Posterior vena cava (tissue), 2 donors: Measurements from ENCODE around the gene DNAJB6. TPM values are rescaled to one million over a fixed set of nuclear protein-coding genes. Genes with fewer than 3 reads are reported as not detected.

Source experiments
- DNase-seq: peaks from one replicate; pipeline ENCODE4 v3.0.0-alpha.2; 2020; ENCODE audit warnings: low spot score
- intact Hi-C, 2 donors: fragments of 100-400 bp; cut with DNase I; formaldehyde crosslinking; loops; one replicate each; pipeline versions ENCODE4 v1.14.1 to v1.14.2; 2022 to 2023
- total RNA-seq, 2 donors: library from RNA; stranded (reverse); fragmentation: NEBNext Ultra II Directional; extraction: Animal tissue kit (Norgen Biotek cat#: 25700); gene quantifications; one replicate each; pipeline ENCODE4 v1.2.1, GENCODE V29; 2021
- donor health status: DM: yes; HTN: yes; CAD: no.
- donor health status: DM: yes; HTN: yes; CAD: no.

DNAJB6 gene
- total RNA-seq, 2 donors from 2014 or later: 105 to 118 TPM

DNA sequence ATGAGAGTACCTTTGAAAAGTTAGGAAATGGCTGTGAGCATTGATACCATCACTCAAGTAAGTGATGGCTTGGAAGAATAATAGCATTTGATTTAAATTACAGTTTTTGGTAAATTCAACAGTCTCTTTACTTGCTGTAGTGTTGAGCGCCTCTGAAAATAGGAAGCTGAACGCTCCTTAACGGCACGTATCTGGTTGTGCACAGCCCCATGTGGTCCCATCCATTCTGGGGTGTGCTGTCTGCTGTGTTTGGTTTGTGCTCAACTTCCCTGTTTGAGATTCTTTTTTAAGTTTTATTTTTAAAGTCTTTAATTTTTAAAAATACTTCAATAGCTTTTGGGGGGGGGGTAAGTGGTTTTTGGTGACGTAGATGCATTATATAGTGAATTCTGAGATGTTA is 51.5 kb downstream of the DNAJB6 start:
- DNase-seq: no peak
- intact Hi-C loops: no loop called here

DNA sequence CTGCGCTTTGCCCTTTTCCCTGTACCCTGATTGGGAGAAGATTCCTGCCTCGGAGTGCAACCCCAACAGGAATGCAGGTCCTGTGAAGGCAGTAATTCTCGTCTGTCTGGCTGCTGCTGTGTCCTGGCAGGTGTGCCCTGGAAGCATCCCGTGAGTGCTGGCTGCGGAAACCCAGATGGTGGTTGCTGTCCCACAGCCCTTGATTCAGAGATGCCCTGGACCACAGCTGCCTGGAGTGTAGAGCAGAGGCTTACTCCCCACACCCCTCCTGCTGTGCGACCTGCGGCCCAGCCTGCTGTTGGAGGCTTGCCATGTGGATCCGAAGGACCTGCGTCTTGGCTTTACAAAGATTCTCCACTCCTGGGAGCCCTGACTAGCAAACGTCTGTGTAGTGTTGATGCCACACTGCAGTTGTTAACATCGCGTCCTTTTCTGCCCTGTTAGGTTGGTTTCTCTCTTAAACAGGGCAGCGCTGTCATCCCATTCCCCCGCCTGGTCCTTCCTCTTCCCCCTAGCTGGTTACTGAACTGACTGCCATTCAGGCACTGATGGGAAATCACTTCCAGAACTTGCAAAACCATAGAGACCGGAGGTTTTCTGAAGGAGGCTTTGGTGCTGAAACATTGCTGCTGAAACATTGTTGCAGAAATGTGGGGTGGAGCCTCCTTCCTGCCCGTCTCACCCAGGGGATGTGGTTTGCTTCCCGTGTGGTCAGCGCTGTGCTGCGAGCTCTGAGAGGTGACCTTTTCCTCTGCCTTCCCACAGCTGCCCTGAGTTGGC is 53.3 kb downstream of the DNAJB6 start:
- DNase-seq: peak; percentile 77
- intact Hi-C loops: no loop called here

DNA sequence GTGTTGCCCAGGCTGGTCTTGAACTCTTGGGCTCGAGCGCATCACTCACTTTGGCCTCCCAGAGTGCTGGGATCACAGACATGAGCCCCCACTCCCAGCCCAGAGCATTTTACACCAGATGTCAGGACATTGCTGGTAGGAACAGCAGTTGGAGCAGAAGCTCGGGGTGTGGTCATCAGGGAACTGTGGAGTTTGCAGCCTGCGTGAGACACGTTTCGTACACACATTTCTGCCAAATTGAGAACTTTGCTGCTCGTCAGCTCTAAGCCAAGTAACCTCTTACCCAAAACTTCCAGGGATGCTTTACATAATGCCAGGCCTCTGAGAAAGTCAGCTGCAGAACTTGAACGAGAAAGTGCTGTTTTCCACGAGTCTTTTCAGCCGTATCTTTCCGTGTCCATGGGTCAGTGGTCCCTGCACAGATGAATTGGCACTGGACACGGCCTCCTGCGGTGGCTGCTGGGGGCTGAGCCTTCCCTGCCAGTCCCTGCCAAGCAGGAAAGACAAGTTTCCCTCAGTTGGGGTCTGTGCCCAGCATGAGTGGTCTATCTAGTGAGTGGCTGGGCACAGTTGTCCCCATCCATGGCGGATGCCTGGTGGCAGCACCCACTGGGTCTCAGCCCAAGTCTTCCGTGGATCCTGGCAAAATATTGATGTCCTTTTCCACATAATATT is 54.4 kb downstream of the DNAJB6 start:
- DNase-seq: no peak
- intact Hi-C loops: no loop called here

DNA sequence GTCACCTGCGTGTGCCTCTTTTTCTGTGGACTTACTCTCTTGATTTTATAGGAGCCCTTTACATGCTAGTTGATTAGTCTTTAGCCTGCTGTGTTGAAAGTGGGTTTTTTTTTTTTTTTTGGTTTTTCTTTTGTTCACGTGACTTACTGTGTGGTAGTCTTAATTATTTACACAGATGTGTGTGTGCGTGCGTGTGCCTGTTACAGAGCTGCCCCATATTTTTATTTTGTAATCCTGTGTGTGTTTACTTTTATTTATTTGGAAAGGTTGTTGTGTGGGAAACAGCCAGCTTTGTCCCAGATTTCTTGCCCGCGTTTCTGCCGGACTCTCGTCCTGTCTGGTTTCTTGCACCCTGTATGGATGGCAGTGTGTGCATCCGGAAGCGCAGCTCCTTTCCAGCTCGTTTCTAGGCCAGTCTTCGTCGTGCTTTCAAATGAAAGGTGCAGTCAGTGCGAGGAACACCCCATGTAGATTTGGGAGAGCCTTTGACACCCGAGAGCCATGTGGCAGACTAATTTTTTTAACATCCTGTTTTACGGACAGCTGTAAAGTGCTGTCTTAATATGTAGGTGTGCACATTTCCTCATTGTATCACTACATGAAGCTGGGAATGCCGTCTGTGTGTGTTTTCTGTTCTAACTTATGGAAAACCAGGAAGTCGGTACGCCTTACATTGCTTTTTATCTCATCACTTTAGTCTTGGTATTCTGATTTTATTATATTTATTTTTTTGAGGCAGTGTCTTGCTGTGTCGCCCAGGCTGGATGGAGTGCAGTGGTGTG is 55.6 kb downstream of the DNAJB6 start:
- intact Hi-C loops: no loop called here

DNA sequence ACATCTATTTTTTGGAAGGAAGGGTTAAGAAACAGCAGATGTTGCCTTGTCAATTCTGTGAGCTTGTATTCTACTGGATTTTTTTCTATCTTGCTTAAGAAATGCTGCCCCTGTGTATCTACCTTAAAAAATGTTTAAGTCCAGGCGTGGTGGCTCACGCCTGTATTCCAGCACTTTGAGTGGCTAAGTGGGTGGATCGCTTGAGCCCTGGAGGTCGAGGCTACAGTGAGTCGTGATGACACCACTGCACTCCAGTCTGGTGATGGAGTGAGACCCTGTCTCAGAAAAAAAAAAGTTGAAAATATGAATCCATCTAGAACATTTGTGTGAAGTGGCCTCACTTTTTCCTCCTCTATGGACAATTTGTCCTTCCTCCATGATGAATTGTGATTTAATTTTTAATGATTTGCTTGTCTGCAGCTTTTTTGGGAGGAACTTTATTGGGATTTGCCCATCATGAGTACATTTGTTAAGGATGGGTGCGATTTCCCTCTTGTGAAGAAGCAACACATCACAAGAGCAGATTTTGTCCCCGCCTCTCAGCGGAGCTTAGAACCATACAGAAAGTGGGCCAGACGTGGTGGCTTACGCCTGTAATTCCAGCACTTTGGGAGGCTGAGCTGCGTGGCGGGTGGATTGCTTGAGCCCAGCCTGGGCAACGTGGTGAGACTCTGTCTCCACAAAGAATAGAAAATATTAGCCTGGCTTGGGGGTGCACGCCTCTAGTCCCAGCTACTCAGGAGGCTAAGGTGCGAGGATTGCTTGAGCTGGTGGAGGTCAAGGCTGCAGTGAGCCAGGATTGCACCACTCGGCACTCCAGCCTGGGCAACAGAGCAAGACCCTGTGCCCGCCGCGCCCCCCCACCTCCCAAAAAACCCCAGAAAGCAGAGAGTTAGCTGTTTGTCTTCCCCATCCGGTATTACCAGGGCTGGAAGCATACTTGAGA is 57.7 kb downstream of the DNAJB6 start:
- DNase-seq: peak; percentile 73
- intact Hi-C loops: no loop called here

More for the DNA sequence above, 55.6 kb downstream of the DNAJB6 start:
- no peak for DNase-seq

DNA sequence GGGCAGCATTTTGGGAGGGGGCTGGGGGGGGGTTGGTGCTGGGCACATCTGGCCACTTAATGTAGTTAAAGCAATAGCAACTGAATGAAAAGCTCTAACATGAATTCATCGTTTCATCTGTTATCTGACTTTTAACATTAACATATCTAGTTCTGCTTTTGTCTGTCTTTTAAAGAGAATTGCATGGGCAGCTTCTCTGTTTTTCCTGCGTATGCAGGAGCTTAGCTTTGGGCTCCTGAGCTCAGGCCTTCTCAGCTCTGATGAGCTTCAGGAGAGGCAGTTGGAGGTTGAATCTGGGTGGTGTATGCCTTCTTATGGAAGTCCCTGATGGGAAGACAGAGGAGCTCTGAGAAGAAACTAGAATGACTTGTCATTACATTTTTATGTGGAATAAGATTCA is 58.4 kb downstream of the DNAJB6 start:
- no peak for DNase-seq
- intact Hi-C loops: no loop called here

DNA sequence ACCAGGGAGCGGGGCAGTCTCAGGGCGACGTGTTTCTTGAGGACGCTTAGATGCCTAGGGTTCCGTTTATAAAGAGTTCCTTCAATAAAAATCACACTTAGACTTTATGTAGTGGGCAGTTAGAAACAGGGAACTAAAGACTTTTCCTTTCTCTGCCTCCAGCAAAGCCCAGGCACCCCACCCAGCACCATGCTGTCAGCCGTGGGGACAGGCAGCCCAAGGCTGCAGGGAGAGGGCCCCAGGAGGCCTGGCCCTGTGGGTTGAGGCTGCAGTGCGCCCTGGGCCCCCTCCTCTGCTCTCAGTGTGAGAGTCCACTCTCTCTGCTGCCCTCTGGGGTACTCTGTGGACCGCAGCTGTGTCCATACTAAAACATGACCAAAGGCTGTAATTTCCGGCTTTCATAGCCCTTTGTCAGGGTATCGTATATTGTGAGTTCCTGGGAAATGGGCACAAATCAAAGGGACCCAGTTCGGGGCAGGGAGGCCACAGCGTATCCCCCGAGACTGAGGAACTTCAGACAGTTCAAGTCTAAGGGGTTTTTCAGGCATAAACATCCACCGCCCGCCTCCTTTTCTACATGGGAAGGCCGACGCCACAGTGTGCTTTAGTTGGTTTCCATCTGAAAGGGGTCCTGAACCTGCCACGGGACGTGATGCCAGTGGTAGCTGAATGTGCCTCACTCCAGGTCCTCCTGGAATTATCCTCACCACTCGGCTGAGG is 59.7 kb downstream of the DNAJB6 start:
- intact Hi-C loops: no loop called here
- no peak for DNase-seq

DNA sequence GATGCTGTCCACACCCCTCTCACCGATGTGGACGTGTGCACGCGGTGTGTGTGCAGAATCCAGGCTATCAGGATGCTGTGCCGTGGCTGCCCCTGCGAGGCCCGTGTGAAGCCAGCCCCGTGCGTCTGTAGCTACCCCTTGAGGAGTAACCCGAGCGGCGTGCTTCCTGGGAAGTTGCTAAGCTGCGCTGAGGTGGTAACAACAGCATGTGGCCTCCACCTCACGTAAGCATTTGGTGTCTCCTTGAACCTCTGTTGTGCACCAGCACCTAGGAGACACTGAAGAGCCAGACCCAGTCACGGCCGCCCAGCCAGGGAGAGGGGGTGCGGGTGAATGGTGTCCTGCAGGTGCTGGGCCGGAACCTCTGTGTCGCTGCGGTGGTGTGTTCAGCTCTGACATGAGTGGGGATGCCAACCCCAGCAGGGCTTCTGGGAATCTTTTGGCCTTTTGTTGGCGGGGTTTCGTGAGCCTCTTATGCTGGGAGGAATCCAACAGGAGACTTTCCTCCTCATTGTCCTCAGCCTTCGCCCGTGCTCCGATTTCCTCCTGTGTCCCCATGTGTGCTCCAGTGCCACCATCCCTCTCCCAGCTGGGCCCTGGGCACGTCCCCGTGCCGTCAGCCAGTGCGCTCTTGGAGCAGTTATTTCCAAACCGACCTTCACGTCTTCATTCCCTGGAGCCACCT is 60.4 kb downstream of the DNAJB6 start:
- peak; percentile 79 for DNase-seq
- intact Hi-C loops: no loop called here

DNA sequence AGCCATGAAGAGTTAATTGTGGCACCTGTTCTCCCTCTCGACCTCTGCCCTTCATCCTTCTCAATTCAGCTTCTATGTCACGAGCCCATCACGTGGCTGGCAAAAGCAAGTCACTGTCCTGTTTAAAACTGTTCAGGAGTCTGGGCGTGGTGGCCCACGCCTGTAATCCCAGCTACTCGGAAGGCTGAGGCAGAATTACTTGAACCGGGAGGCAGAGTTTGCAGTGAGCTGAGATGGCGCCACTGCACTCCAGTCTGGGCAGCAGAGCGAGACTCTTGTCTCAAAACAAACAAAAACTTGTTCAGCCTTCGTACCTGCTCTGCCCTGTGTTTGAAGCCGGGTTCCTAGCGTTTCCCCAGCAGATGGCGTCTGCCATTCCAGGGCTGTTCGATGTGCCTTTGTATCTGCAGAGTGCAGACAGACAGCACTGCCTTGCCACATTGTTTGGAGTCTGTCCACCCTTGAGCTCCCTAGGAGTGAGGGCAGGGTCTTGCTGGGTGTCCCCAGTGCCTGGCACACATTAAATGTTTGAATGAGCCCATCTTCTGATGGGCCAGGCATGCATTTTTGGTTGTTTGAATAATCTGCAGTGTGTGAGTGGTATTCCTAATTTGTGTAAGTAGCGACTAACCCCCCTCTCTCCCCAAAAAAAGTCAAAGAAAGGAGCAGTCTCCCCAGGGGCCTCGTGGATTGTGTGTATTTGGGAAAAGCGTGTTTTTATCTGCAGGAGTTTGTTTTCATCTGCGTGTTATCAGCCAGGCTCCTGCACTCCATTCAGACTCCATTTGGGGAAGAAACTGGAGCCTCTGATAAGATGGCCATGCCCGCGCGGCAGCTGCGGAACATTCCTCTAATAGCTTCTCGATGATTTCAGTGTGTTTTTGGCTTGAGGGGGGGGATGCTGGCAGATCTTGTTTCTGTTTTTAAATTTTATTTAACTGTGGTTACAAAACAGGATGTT is 61.2 kb downstream of the DNAJB6 start:
- intact Hi-C loops: no loop called here
- DNase-seq: peak; percentile 86

DNA sequence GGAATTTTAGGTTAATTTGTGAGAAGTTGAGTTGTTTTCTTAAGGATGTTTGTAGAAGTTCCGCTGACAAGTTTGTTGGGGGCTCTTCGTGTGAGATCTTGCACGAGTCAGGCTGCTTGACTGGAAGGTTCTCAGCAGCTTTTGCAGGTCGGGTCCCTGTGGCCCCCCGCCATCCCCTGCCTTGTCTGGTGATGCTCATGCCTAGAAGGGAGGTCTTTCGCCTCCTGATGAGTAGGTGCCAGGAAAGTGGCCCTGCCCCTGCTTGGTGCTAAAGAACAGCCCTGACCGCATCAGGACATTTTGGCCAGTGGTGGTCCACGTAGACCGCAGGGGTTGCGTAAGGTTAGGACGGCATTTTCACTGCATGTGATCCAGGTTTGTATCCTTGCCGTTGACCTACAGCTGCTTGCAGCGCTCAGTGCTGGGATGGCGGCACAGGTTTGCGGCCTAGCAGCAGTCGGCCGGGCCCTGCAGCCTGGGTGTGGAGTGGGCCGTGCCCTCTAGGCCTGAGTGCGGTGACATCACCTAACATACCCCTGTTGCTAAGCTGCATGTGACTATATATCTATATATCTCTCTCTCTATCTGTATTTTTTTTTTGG is 62.4 kb downstream of the DNAJB6 start:
- DNase-seq: no peak
- intact Hi-C loops: no loop called here

DNA sequence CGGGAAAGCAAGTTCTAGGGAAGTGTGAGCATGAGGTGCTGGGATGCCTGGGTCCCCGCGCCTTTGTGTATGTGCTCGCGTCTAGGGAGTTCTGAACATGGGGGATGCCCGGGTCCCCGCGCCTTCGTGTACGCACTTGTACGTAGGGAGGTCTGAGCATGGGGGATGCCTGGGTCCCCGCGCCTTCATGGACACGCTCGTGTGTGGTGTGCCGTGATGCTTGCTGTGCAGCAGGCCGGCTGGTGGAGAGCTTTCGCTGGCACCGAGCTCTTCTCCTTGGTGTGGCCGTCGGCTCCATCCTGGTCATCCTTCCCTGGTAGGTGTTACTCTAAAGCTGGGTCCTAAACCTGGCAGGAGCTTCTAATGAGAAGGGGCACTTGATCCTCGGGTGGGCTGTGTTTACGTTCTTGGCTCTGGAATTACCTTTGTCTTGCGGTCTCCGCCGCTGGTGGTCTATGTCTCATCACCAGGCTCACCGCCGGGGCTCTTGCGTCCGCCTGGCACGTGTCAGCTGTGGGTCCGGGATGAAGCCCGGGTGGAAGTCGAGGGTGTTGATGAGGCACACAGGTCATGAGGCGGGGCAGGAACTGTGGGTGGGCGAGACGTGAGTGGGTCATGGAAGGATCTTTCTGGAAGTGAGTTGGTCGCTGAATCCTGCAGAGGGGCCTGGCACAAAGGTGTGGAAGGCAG is 63.5 kb downstream of the DNAJB6 start:
- peak; percentile 81 for DNase-seq
- intact Hi-C loops: no loop called here

DNA sequence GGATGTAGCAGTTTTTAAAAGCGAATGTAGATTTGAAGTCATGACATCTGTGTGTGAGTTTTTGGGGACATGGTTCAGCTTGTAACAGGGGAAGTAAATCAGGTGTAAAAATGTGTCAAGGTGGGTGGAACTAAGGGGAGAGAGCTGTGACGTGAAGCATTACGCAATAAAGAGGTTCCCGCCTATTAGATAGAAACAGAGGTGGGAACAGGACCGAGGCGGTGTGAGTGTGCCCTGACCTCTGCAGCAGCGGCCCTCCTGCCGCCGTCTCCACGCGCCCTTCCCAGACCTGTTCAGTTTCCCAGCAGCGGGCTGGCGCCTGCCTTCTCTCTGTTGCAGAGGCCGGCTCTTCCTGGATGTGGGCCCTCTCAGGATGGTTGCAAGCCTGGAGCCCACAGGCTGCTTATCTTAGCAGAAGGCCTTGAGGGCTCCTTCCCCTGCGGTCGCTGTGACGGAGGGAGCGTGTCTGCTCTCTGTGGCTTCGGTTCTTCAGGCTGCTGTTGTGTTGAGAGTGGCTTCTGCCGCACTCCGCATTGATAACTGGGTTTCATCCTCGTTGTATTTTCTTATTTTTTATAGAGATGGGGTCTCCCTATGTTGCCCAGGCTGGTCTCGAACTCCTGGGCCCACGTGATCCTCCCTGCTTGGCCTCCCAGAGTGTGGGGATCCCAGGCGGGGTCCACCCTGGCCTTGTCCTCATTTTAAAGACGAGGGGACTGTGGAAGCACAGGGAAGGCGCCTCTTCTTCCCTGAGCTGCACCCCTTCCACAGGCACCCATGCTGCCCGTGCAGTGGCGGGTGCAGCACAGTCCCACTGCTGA is 65.0 kb downstream of the DNAJB6 start:
- DNase-seq: no peak

DNA sequence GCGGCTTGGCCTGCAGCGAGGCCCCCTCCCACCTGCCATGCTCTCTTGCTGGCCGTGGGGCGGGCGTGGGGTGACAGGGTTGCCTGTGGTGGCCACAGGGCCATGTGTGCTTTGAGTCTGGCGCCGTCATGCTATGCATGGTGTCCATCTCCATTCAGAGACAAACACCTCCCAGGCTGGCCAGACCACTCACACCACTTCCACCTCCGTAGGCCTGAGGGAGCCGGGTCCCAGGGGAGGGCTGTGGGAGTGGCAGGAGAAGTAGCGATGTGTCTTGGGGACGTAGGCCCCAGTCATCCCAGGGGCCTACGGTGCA is 65.5 kb downstream of the DNAJB6 start:
- DNase-seq: peak; percentile 69
- intact Hi-C loops: no loop called here

More for the DNA sequence above, 65.0 kb downstream of the DNAJB6 start:
- intact Hi-C loops: no loop called here

DNA sequence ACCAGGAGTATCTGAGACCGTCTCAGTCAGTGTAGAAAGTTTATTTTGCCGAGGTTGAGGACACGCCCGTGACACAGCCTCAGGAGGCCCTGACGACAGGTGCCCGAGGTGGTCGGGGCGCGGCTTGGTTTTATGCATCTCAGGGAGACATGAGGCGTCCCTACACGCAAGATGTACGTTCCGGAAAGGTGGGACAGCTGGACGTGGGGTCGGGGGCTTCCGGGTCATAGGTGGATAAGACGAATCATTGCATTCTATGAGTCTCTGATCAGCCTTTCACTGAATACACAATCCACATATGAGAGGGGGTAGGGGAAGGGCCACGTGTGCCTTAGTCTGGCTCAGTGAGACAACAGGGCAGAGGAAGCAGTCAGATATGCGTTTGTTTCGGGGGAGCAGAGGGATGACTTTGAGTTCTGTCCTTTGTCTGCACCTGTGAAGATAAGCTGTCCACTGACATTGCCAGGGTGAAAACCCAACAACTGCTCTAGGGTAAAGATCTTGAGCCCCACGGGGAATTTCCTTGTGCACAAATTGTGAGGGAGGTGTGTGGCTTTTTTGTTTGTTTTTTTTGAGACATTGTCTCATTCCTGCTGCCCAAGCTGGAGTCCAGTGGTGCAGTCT is 66.2 kb downstream of the DNAJB6 start:
- intact Hi-C loops: no loop called here
- DNase-seq: peak; percentile 62
